Fibroblast of mammary gland (primary cell): ENCODE data around the gene RHOT2.

Source experiments
- DNase-seq: peaks from one replicate; pipeline ENCODE4 v3.0.0-alpha.2; 2010; ENCODE audit warnings: low read depth
- H3K4me3 ChIP-seq: 2 replicates; pipeline ENCODE4 v1.5.1; 2011; ENCODE audit warnings: low read depth, mild to moderate bottlenecking, low read length, moderate library complexity; ENCODE audit not compliant: control insufficient read depth
- TF ChIP-seq, protein P1 (sequence below): conservative IDR thresholded peaks from 2 replicates; pipeline ENCODE4 v1.5.1; 2011; ENCODE audit warnings: low read depth, low read length, inconsistent platforms; ENCODE audit not compliant: control insufficient read depth, insufficient read depth

Gene RHOT2

GRCh38 chr16:649631-650030, 18.3 kb upstream of the RHOT2 start:
- TF ChIP-seq, protein P1, sequence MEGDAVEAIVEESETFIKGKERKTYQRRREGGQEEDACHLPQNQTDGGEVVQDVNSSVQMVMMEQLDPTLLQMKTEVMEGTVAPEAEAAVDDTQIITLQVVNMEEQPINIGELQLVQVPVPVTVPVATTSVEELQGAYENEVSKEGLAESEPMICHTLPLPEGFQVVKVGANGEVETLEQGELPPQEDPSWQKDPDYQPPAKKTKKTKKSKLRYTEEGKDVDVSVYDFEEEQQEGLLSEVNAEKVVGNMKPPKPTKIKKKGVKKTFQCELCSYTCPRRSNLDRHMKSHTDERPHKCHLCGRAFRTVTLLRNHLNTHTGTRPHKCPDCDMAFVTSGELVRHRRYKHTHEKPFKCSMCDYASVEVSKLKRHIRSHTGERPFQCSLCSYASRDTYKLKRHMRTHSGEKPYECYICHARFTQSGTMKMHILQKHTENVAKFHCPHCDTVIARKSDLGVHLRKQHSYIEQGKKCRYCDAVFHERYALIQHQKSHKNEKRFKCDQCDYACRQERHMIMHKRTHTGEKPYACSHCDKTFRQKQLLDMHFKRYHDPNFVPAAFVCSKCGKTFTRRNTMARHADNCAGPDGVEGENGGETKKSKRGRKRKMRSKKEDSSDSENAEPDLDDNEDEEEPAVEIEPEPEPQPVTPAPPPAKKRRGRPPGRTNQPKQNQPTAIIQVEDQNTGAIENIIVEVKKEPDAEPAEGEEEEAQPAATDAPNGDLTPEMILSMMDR: no peak
- no peak for DNase-seq
- H3K4me3 ChIP-seq: peak overlapping the region; percentile 54

DNA sequence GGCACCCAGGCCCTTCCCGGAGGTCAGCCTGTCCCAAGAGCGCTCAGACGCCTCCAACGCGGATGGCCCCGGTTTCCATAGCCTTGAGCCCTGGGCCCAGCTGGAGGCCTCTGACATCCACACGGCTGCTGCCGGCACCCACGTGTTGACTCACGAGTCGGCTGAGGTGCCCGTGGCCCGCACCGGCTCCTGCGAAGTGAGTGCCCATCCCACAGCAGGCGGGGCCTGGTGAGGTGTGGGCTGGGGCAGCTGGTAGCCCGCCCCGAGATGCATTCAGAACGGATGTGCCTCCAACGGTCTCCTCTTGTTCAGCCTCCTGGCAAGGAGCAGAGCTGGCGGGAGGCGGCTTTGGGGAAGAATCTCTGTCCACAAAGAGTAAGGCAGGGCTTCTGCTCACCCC, 16.1 kb upstream of the RHOT2 start:
- no peak overlapping the region for H3K4me3 ChIP-seq
- TF ChIP-seq, protein P1: no peak
- DNase-seq: no peak

DNA sequence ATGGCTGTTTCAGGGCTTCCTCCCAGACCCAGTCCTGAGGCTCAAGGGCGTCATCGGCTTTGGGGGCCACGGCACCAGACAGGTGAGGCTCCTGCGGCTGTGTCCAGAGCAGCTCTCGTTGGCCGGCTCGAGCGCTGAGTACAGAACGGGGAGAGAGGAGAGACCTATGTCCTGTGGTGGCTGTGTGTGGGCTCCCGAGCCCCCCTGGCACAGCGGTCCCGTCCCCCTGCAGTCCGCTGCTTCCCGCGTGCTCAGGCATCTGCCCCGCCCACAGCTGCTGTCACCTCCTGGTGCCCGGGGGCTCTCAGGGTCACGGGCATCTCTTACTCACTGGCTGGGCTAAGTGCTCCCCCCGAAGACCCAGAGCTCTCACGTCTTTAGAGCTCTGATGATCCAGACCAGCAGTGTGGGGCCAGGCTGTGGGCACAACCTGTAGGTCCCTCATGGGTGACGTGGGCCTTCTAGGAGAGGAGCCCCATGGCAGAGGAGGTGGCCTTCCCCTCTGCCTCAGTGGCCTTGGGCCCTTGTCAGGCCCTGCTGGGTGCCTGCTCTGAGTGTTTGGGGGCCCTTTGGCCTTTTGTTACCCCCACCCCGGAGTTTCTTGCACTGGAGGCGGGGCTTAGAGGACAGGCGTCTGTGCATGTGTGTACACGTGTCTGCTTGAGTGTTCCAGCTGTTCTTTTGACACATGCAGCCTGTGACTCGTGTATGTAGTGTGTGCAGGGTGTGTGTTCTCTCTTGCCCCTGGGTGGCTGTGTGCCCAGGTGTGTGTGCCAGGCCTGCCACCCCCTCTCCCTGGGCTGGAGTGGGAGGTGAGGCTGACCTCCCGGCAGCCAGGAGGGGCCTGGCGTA, 15.3 kb upstream of the RHOT2 start:
- no peak overlapping the region for H3K4me3 ChIP-seq
- no peak for DNase-seq
- TF ChIP-seq, protein P1: no peak

DNA sequence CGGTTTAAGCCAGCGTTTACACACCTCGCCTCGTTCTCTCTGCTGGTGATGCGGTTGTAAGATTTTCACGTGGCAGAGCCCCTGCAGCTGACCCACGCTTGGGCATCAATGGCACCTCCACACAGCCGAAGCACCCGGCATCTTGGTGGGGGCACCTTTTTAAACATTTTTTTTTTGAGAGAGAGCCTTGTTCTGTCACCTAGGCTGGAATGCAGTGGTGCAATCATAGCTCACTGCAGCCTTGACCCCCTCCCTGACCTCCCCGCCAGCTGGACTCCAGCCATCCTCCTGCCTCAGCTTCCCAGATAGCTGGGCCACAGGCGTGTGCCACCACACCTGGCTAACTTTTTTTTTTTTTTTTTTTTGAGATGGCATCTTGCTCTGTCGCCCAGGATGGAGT, 13.9 kb upstream of the RHOT2 start:
- no peak for DNase-seq
- TF ChIP-seq, protein P1: no peak
- H3K4me3 ChIP-seq: no peak overlapping the region

- H3K4me3 ChIP-seq: no peak overlapping the region
- TF ChIP-seq, protein P1: no peak
- DNase-seq: no peak
These were observed 10.4 kb upstream of the RHOT2 start for GRCh38 chr16:657487-657886.

- no peak for DNase-seq
- TF ChIP-seq, protein P1: peak; percentile 2
- no peak overlapping the region for H3K4me3 ChIP-seq
These were observed 9.0 kb upstream of the RHOT2 start for GRCh38 chr16:658679-659571.
